ENCODE data around the gene PDE8A.

DNA sequence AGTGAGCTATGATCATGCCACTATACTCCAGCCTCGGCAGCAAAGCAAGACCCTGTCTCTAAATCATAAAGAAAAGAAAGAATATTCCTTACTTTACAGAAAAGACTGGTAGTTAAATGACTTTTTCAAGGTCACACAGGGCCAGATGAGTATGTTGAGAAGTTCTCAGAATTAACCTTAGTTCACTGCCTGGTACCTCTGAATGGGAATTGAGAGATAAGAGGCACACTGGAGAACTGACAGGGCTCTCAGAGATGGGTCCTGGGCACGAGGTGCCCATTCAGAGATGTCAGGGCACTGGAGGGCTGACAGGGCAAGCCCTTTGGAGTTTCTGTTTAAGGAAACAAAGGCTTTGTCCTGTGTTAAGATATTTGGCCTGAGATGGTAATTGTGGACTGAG is 157.7 kb downstream of the PDE8A start:
- TF ChIP-seq, protein P1, sequence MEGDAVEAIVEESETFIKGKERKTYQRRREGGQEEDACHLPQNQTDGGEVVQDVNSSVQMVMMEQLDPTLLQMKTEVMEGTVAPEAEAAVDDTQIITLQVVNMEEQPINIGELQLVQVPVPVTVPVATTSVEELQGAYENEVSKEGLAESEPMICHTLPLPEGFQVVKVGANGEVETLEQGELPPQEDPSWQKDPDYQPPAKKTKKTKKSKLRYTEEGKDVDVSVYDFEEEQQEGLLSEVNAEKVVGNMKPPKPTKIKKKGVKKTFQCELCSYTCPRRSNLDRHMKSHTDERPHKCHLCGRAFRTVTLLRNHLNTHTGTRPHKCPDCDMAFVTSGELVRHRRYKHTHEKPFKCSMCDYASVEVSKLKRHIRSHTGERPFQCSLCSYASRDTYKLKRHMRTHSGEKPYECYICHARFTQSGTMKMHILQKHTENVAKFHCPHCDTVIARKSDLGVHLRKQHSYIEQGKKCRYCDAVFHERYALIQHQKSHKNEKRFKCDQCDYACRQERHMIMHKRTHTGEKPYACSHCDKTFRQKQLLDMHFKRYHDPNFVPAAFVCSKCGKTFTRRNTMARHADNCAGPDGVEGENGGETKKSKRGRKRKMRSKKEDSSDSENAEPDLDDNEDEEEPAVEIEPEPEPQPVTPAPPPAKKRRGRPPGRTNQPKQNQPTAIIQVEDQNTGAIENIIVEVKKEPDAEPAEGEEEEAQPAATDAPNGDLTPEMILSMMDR (IDR thresholded peaks at IDR 0.05): no peak
- no peak for TF ChIP-seq POLR2A (IDR thresholded peaks at IDR 0.05)

All from tibial nerve (tissue), 3 donors.